Gastrocnemius medialis (tissue), 4 donors: ENCODE data around the gene ITGB2.

ENCODE experiments used
- CTCF ChIP-seq, 5 experiments: fragments of 450-650 bp in 3 of 5; fragments of 200-600 bp in 2 of 5; sonication (generic) in 2 of 5; IDR thresholded peaks in 4 of 5; conservative IDR thresholded peaks in 1 of 5; 1 replicate in 4 of 5; 2 replicates in 1 of 5; pipeline ENCODE4 v1.5.1; 2016 to 2019; ENCODE audit warnings: antibody characterized with exemption in 5 of 5, mild to moderate bottlenecking in 3 of 5, moderate library complexity in 3 of 5
- POLR2A ChIP-seq, 2 donors: fragments of 450-650 bp; IDR thresholded peaks; one replicate each; pipeline ENCODE4 v1.6.1; 2017; ENCODE audit warnings: antibody characterized with exemption in 2 of 2, mild to moderate bottlenecking in 2 of 2, moderate library complexity in 2 of 2

DNA sequence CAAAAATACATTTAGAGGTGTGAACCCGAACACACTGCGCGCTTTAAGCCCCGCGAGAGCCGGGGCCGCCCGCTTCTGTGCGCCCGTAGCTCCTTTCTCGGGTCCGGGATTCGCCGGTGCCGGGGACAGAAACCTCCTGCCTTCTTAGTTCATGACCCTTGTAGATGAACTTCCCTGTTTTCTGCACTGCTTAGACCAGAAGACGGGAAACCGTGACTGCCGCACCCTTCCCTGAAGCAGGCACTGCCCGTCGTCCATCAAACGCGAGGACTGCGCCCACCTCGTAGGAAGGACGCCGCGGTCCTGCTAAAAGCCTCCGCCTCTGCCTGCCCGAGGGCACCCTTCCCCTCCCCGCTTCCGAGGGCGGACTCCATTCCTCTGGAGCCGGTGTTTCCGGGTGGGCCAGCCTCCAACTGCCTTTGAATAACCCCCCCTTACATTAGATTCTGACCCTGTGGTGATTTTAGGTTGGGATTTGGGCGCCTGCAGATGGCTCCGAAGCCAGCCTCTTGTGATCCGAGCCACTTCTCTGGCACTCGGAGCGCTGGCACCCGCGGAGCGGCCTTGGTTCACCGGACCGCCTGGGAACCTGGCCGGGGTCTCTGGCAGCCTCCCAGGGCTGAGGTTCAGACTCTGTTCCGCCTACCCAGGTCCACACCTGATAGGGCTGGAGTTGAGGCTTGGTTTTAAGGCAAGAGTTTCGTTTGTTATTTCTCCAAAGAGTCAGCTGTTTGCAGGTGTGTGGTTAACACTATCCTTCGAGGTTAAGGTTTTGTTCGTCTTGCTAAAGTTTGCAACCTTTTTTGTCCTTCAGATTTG lies 46.0 kb downstream of the ITGB2 start:
- TF ChIP-seq CTCF (IDR thresholded peaks at IDR 0.05 in 4 of 5, conservative IDR thresholded peaks at IDR 0.05 in 1 of 5), result no peak
- no peak for TF ChIP-seq POLR2A (IDR thresholded peaks at IDR 0.05)
